ENCODE data around the gene GMPR.
"Not testable (repeated sequence)": the region's sequence is repeated elsewhere in the genome, so short reads cannot be mapped to it uniquely, and the experiment has no call there.

The GMPR gene

DNA sequence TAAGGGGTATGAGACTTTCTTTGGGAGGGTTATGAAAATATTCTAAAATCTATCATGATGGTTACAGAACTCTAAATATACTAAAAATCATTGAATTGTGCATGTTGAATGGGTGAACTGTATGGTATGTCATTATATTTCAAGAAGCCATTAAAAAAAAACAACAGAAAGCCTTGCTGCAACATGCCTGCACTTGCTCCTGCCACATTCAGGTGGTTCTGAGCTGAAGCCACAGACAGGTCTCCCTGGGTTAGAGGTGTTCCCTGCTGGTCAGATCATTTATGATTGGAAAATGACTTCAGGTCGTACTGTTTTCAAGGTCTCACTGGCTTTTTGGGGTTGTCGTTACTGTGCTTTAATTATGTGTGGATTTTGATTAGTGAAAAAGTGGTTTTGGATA, 13.3 kb downstream of the GMPR start:
- no peak for DNase-seq

DNA sequence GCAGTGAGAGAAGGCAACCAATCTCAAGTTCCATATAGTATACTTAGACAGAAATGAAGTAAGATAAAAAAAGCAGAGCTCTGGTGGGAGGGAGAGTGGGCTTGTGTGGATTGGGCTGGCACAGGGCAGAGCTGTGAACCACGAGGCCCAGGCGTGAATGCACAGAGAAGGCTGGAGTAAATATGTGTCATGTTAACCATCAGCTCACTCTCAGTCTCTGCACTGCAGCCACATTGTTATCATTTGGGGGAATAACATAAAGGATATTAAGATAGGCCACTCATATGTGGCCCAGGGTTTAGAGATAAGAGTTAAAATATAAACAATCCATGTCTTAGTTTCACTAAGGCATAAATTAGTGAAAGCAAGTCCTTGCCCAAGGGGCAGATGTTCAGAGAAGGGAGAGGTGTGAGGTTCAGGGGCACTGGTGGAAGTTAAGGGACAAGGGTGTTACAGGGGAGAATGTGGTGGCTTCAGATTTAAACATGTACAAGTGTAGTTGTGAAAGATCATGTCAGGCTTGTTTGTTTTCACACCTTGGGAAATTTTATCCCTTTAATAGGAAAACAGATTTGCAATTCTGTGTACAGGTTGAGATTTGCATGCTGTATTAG, 14.4 kb downstream of the GMPR start:
- no peak for DNase-seq

DNA sequence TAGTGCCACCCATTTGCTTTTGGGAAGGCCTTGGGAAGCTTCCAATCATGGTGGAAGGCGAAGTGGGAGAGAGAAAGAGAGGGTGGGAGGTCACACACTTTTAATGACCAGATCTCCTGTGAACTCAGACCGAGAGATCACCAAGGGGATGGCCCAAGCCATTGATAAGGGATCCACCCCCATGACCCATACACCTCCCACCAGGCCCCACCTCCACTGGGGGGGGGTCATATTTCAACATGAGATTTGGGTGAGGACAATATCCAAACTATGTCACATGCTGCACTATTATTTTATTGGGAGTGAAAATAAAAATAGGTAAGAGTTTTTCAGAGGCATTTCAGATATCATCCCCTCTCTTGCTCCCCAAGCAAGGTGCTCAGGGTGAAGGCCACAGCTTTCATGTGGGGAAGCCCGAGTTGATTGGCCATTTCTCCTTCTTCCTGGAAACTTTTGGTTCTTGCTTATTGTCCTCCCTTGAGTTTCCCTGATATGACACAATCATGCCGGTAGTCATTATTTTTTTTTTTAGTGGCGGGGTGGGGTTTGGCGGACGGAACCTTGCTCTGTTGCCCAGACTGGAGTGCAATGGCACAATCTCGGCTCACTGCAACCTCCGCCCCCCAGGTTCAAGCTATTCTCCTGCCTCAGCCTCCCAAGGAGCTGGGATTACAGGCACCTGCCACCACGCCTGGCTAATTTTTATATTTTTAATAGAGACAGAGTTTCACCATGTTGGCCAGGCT, 15.2 kb downstream of the GMPR start:
- no peak for DNase-seq

DNA sequence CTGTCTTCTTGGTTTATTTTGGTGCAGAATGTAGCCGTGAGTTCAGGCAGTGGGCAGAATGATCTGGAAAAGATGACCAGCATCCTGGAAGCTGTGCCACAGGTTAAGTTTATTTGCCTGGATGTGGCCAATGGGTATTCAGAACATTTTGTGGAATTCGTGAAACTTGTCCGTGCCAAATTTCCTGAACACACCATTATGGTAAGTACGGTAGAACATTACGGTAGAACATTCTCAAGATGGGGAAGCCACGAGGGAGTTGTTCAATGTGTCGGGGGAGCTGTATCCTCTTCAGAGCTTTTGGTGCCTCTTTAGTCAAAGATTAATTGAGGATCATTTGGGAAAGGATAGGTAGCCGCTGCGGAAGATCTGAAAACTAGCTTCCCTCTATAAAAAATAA, 16.1 kb downstream of the GMPR start:
- DNase-seq, result no peak

DNA sequence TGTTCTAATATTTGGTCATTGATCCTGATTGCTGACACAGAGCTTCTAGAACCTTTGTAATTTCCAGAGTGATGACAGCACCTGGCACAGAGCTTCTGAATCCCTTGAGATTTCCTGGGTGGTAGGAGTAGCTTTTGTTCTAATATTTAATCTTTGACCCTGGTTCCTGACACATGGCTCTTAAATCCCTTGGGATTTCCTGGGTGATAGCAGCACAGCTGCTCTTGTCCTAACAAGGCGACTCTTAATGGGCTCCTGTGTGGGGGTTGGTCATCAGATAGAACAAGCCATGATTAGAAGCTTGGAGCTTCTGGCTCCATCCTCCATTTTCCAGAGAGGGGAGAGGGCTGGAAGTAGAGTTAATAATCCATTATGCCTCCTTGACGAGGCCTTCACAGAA, 18.4 kb downstream of the GMPR start:
- no peak for DNase-seq

DNA sequence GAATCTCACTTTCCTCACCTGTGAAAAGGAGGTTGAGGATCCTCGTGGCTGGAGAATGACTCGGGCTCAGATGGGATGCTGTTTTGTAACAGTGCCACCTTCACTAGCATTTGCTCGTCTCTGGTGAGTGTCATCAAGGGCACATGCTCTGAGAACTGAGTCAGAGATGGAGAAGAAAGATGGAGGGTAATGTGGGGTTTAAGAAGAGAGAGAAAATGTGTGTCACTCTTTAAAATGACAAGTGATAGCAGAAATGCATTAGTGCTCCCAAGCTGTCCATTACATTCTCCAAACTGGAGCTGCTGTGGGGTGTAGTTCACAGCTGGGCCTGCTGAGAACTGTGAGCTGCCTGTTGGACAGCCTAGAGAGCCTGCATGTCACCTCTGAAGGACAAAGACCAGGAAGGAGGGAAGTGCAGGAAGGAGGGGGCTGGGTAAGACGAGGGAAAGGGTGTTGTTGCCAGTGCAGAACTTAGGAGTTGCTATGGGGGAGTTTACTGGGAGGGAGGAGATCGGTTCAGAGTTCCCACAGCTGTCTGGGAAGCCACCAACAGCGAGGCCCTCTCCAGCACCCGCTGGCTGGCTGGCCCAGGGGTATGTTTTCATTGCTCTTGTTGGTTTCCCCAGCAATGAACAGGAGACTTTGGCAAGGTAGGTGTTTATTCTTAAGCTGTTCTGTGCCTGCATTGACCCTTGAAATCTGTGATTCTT, 19.8 kb downstream of the GMPR start:
- no peak for DNase-seq

DNA sequence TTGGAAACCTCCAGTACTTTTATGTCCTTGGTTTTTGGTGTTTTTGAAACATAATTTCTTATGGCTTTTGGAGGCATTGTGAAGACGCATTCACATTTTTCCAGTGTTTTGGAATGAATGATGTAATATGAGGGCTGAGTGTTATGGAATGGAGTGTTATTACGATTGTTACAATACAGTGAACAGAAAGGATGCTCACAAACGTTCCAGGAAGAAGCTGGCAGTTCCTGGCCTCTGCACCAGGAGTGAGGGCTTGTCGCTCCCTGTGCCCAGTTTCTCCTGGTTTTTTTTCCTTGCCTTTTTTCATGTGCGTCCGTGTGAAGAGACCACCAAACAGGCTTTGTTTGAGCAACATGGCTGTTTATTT, 20.3 kb downstream of the GMPR start:
- DNase-seq, result no peak

DNA sequence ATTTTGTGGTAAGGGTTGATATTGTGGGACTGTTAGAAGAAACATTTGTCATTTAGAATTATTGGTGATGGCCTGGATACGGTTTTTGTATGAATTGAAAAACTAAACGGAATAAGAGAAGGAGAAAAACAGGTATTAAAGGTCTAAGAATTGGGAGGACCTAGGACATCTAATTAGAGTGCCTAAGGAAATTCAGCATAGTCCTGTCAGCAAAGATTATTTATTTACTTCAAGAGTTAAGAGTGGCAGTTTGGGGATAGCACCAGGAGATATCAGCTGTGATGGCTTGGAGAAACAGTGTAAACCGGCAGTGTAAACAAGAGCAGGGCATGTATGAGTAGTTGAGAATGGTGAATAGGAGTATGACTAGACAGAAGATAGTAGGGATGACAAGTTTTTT, 21.2 kb downstream of the GMPR start:
- not testable (repeated sequence) for DNase-seq

DNA sequence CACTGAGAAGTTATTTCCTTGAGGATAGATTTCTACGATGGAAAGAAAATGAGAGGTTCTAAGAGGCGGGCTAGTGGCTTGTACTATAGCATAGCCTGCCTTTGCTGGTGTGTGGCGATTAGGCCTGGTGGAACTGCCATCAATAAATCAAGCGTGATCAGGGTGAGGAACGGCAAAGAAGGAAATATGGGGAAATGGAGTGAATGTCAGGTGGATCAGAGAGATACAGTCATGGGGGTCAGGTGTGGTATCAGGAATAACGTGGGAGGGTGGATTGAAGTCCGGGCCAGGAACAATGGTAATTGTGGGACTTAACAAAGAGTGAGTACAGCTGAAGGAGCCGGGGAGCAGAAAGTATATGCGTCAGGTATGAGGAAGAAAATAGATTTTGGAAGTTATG, 22.2 kb downstream of the GMPR start:
- not testable (repeated sequence) for DNase-seq

DNA sequence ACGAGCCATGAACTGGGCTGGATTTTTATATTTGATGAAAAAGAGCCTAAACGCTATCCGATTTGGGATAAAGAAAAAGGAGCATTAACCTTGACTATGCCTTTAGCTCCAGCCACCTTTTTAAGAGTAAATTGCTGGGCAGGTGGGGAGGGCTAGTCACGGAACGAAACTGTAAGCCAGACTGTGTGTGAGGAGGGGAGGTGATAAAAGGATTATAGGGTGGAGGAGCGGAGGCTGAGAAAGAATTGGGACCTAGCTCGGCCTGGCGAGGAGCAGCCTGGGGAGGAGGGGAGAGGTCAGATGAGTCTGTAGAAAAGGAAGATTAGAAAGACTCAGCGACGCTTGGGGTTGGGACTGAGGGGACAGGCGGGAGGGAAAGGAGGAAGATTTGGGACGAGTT, 24.4 kb downstream of the GMPR start:
- DNase-seq, result not testable (repeated sequence)

DNA sequence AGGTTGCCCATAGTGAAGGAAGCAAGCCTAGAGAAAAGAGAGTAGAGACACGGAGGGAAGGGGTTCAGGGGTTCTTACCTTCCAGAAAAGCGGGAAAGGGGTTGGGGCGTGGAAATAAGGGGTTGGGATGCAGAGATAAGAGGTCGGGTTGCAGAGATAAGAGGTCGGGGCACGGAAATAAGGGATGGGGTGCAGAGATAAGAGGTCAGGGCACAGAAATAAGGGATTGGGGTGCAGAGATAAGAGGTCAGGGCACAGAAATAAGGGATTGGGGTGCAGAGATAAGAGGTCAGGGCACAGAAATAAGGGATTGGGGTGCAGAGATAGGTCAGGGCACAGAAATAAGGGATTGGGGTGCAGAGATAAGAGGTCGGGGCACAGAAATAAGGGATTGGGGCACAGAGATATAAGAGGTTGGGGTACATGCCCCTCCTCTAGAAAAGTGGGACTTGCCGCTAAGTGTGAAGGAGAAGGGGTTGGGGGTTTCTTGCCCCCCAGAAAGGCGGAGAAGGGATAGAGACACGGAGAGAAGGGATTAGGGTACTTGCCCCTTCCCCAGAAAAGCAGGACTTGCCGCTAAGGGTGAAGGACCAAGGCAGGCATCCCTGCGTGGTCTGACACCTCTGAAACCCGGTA, 25.2 kb downstream of the GMPR start:
- DNase-seq, result not testable (repeated sequence)

DNA sequence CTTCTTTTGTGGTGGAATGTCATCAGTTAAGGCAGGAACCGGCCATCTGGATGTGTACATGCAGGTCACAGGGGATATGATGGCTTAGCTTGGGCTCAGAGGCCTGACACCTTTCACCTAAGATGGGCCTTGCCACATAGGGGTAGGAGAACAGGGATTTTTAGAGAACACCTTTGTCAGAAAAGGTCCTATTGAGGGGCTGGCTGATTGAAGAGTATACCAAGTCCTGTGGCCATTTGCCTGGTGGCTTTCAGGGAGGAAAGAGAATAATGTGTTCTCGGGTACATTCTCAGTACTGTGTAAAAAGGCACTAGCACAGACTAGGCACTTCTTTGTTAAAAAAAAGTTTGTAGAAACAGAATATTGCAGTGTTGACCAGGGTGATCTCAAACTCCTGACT, 26.4 kb downstream of the GMPR start:
- DNase-seq, result no peak

DNA sequence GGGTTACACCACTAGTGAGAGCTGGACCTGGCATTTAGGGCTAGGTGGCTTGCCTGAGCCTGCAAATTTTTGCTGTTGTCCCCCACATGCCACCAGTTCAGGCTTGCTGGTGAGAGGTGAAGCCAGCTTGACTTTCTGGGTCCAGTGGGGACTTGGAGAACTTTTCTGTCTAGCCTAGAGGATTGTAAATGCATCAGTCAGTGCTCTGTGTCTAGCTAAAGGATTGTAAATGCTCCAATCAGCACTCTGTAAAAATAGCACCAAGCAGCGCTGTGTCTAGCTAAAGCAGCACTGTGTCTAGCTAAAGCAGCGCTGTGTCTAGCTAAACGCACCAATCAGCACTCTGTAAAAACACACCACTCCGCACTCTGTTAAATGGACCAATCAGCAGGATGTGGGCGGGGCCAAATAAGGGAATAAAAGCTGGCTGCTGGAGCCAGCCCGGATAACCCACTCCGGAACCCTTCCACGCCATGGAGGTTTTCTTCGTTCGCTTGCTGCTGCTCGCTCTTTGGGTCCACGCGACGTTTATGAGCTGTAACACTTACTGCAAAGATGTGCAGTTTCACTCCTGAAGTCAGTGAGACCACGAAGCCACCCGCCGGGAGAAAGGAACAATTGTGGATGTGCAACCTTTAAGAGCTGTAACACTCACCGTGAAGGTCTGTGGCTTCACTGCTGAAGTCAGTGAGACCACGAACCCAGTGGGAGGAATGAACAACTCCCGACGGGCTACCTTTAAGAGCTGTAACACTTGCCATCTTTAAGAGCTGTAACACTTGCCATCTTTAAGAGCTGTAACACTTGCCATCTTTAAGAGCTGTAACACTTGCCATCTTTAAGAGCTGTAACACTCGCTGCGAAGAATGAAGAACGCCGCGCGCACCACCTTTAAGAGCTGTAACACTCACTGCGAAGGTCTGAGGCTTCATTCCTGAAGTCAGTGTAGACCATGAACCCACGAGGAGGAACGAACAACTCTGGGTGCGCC, 27.3 kb downstream of the GMPR start:
- DNase-seq, result no peak

DNA sequence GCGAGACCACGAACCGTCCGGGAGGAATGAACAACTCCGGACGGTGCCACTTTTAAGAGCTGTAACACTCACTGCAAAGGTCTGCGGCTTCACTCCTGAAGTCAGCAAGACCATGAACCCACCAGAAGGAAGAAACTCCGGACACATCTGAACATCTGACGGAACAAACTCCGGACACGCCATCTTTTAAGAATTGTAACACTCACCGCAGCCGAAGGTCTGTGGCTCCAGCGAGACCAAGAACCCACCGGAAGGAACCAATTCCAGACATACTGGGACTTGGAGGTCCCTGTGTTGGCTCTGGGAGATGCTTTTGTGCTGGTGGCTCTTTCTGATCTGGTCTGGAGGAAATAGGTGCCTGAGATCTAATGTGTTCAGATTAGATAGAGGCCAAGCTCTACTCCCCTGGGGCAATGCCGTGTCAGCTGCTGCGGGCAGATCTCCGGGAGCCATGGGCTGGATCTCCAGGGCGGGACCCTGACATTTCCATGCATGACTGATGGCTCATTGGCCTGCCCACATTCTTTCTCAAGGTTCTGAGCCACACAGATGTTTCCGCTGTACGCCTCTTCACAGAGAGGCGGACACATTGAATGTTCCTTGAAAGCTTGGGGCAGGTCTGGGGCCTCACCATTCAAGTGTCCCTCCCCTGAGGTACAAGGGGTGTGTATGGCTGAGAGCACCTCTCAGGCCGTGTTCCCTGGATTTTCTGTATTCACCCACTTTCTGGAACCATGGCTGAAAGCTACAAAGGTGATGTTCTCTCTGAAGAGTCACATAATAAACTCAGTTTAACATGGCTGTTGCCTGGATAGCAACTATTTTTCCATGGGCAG, 29.3 kb downstream of the GMPR start:
- DNase-seq, result no peak

DNA sequence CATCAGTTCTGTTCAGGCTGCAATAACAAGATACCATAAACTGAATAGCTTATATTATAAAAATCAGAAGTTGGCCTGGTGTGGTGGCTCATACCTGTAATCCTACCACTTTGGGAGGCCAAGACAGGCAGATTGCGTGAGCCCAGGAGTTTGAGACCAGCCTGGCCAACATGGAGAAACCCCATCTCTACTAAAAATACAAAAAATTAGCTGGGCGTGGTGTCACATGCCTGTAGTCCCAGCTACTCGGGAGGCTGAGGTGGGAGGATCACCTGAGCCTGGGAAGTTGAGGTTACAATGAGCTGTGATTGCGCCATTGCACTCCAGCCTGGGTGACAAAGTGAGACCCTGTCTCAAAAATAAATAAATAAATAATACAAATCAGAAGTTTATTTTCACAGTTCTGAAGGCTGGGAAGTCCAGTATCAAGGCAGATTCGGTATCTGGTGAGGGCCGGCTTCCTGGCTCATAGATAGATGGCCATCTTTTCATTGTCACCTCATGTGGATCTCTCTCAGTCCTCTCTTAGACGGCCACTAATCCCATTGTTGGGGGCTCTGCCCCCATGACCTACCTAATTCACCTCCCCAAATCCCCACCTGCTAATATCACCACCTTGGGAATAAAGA, 31.2 kb downstream of the GMPR start:
- DNase-seq, result not testable (repeated sequence)

DNA sequence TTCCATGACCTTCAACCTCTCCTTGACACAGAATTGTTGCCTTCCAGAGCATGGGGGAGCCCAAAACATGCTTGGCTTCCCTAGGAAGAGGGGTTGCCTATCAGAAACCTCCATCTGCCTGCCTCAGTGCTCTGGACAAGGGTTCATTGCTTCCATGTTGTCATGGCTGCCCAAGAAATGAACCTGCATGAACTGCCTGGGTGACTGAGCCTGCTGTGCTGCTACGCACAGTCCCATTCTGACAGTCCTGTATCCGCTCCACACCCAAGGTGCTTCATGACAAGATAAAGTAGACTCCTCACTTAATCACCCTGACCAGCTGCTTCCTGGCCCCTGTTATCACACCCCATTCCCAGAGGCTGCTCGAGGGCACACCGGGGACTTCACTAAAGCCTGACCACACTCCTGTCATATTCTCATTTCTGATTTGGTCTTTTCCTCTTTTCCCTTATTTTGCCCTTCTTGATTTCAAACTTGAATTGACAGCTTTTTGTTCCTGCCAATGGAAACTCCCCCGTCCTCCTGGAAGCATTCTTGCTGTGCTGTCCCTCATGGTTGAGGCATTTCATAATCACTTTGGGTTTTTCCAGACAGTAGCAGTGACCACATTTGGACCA, 31.9 kb downstream of the GMPR start:
- no peak for DNase-seq

DNA sequence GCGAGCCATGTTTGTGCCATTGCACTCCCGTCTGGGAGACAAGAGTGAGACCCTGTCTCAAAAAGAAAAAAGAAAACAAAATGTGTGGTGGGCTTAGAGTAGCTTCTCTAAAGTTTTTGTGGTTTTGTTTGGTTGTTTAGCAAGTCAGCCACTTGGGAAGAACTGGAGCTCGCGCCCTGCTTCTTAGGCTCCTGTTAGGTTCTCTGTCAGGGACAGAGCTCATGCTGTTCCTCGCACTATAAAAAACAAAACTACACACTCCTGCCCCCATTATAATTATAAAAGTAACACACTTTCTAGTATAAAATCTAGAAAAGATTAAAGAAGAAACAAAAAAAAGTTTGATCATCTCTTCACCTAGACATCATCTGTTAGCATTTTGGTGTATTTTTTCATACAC, 33.0 kb downstream of the GMPR start:
- no peak for DNase-seq

DNA sequence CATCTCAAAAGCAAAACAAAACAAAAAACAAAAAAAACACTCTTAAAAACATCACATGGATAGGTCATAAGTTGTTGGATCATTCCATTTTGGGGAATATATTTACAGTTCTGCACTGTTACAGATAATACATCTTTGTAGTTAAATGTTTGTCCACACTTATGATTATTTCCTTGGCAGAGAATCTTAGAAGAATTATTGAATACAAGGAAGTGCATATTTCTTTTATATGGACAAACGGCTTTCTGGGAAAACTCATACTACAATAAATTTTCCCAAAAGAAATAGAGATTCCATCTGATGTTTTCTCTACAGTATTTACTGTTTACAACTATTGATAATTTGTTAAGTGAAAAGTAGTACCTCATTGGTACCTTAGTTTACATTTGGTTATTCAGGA, 33.8 kb downstream of the GMPR start:
- DNase-seq, result no peak

DNA sequence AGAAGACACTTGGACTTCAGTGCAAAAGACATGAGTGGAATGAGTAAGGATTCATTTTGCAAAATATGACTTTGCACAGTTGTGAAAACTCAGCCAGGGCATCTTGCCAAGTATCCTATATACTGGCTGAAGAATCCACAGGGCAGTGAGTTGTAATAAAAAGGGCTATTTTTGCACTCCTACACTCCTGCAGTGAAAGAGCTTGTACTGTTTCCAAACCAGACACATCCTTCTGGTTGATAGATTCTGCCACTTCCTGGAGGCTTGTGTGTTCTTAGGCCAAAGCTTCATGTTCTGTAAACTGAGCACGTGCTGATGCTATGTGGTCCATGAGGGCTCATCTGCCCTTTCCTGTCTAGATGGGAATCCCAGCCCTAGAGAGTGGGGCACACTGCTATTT, 34.9 kb downstream of the GMPR start:
- no peak for DNase-seq

DNA sequence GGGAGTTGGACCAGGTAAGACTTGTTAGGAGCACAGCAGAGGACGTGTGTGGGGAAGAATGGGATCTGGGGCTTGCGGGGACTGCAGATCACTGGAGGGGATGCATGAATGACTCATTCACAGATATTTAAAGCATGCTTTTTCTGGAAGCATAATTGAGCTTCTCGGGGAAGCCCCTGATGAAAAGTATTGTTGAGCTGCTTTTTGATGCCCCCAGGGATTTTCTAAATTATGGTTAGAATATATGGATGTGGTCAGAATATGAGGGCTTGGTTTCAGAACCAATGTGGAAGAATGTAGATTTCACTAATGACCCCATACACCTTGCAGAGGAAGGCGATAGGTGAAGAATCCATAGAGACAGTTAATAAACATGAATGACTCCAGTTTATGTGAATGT, 36.1 kb downstream of the GMPR start:
- no peak for DNase-seq

Measured in stimulated activated naive CD4-positive, alpha-beta T cell (primary cell).